HuH-7.5 (cell line): ENCODE results near the gene KLHL8.
"Not testable (repeated sequence)": the region's sequence is repeated elsewhere in the genome, so short reads cannot be mapped to it uniquely, and the experiment has no call there.

ENCODE experiments used
- DNase-seq: peaks from one replicate; pipeline ENCODE4 v3.0.0; 2011; ENCODE audit warnings: low spot score

The KLHL8 gene

DNA sequence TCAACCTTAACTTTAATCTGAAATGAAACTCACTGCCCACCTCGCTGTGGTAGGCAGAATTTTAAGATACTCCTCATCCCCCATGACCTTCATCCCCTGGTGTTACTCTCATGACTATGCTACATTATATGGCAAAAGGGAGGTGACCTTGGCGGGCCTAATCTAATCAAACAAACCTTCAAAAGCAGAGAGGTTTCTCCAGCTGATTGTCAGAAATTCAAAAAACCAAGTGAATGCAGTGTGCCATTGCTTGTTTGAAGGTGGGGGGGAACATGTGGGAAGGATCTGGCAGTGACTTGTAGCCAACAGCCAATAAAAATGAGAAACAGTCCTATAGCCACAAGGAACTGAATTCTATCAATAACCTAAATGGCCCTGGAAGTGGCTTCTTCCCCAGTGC lies 48.5 kb downstream of the KLHL8 start:
- DNase-seq: no peak

DNA sequence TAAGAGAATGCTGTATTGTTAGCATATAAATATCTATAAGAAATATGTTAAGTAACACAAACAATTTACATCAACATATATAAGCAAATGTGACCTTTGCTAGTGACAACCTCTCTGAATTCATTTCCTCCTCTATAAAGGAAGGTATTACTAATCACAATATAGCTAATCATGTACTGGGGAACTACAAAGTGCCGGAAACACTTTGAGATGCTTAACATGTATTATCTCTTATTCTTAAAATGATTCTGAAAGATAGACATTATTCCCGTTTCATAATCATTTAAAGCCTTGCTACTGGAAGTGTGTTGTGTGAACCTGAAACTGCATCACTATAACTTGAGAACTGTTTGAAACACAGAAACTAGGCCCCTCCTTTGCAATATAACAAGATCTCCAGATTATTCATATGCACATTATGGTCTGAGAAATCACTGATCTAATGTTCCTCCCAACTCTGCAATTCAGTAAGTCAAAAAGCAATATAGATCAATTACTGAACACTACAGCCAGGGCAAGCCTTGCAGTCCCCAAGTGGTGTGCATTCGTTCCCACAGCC lies 54.0 kb downstream of the KLHL8 start:
- DNase-seq: no peak

DNA sequence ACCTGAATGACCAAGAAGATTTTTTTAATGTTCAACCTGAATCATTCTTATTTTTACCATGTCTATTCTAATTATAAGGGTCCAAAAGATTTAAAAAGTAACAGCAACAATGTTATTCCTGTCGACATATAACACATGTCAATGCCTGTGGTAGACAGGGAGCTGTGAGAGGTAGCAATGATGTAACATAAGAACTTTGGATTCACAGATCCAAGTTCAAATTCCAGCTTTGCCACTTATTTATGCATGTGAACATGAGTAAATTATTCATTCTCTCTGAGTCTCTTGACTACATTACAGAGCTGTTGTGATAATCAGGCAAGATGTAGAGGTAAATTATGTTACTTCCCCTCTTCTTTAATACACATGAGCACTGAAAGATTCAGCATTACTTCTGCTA lies 54.5 kb downstream of the KLHL8 start:
- DNase-seq: no peak

DNA sequence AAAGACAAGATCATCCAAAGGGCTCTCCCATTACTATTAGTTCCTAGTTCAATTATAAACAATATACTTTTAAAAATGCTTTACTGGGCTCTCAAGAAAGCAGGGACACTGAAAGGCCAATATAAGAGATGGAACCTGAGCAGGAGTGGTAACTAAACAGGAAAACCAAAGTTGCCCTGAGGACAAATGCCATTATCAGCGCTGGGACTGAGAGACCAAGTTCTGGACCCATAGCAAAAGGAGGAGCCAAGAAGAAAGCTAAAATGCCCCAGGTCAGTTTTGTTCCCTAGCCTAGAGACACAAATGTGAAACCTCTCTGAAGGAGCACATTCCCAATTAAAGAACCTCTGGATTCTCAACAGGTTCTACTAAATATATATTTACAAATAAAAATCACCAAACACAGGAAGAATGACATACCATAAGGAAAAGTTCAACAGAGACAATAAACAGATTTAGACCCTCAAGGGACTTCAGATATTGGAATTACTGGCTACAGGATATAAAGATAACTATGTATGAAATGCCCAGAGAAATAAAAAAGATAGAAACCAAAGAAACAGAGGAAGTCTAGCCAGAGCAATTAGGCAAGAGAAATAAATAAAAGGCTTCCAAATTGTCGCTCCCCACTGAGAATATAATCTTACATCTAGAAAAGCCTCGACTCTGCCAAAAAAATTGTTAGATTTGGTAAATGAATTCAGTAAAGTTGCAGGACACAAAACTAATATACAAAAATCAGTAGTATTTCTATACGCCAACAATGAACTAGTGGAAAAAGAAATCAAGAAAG lies 67.1 kb downstream of the KLHL8 start:
- DNase-seq: no peak

DNA sequence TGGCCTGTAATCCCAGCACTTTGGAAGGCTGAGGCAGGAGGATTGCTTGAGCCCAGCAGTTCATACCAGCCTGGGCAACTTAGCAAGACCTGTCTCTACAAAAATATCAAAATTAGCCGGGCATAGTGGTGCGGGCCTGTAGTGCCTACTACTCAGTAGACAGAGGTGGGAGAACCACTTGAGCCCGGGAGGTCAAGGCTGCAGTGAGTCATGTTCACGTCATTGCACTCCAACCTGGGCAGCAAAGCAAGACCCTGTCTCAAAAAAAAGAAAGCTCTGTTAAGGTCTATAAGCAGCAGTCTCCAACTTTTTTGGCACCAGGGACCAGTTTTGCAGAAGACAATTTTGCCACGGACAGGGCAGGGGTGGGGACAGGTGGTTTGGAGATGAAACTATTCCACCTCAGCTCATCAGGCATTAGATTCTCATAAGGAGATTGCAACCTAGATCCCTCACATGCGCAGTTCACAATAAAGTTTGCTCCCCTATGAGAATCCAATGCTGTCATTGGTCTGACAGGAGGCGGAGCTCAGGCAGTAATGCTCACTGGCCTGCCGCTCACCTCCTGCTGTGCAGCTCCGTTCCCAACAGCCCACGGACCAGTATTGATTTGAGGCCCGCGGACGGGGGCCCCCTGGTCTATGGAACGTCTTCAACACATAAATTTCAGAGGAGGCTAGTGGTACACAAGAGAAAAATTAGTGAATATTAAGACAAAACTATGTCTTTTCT lies 67.9 kb downstream of the KLHL8 start:
- no peak for DNase-seq

DNA sequence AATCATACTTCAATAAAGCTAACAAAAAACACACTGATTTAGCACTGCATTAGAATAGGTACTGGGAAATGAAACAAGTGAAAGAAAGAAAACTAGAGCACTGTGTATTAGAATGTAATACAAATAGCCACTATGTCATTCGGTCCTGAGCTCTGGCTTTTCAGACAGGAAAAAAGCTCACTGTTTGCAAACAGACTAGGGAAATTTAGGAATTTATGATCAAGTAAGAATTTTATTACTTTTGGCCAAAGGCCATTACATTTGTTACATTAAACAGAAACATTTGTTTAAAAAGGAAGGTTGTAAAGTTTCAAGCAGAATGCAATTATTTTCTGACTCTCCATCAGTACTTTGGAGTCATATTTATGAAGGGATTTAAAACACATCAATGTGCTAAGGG lies 68.7 kb downstream of the KLHL8 start:
- no peak for DNase-seq

DNA sequence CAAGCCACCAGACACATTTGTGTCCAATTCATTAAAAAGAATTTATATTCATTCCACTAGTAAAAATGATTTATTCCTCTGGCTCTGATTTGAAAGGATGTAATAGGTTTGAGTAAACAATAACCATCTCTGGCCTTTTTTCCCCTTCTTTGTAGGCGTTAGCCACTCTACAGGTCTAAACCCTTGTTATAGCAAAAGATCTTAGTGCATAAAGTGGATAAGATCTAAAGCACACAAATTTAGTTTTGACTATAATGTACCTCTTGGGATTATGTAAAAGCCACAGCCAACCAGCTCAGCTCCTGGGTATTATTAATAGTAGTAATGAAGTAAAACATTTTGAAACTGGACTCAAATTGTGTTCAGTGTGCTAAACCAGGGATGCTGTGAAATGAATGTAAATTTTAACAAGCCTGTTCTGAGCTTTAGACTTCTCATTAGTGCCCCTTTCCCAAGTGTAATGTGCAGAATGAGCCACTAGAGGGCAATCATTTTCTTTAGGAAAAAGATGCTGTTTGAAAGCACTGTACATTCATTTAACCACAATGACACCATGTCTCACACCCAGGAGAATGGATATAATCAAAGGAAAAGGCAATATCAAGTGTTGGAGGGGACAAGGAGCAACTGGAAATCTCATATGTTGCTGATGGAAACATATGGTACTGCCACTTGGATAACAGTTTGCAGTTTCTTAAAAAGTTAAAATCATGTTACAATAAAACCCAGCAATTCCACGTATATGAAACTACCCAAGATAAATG lies 69.7 kb downstream of the KLHL8 start:
- no peak for DNase-seq

DNA sequence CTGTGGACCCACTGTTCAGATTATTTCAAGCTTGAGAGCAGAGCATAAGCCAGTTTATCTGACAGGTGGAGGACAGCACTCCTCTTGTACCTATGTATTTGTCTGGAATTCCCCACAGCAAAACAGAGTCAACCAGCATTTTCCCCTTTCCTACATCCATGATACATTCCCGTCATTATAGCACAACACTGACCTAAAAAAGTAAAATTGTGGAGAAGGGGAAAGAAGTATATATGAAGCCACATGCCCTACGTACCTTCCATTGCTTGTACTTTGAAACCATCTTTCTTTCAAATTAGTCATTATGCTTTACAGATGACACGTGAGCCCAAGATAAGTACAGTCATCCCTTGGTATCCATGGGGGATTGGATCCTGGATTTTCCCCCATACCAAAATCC lies 73.3 kb downstream of the KLHL8 start:
- DNase-seq: no peak

DNA sequence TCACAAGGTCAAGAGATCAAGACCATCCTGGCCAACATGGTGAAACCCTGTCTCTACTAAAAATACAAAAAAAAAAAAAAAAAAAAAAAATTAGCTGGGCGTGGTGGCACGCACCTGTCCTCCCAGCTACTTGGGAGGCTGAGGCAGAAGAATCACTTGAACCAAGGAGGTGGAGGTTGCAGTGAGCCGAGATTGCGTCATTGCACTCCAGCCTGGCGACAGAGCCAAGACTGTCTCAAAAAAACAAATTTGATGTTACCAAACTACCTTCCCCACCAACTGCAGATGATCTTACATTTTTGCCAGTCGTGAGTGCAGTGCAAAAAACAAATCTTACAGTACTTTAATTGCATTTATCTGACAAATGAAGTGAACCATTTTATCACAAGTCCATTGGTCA lies 74.5 kb downstream of the KLHL8 start:
- not testable (repeated sequence) for DNase-seq

DNA sequence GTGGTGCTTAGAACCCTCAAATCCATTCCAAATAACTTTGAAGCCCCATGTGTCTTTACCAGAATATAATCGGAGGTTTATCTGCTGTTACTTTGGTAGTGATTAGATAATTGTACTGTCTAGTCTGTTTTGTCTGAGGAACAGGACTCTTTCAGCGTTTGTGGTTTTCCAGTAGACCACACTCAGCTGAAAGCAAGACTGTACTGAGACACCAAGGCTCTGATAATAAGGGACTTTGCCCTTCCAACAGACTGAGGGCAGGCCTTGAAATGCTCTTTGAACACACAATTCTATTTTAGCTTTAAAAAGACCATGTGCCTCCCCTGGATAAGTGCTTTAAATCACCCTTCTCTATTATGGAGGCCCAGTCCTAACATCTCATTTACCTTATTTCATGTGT lies 76.1 kb downstream of the KLHL8 start:
- DNase-seq: no peak

DNA sequence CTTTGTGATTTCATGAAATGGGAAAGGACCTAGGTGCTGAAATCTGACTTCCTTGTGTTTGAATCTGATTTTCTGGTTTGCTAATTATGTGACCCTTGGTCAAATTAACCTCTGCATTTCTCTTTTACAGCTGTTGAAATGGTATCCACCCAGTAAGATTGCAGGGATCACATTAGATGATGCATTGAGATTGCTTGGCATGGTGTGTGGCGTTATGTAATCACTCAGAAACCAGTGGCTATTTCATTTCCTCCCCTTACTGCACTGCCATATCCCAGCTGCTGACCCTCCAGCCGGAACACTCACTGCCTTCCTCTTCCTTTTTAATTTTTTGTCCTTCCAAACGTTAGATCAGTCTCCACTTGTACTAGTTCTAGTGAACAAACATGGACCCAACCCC lies 79.0 kb downstream of the KLHL8 start:
- no peak for DNase-seq

DNA sequence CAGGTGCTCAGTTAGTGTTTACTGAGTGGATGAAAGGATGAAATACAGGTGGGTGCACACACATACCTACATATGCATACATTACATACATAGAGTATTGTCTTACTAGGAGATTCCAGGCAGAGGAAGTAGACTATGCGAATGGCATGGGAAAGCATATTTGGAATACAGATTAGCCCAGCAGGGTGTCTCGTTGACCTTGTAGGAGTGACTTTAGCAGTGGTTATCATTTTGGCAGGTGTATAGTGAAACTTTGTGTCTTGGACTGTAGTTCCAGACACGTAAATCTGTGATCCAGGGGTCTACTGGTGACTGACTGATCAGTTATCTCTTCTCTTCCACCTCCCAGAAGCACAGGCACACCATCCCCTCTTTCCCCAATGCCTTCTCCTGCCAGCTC lies 86.3 kb downstream of the KLHL8 start:
- no peak for DNase-seq

DNA sequence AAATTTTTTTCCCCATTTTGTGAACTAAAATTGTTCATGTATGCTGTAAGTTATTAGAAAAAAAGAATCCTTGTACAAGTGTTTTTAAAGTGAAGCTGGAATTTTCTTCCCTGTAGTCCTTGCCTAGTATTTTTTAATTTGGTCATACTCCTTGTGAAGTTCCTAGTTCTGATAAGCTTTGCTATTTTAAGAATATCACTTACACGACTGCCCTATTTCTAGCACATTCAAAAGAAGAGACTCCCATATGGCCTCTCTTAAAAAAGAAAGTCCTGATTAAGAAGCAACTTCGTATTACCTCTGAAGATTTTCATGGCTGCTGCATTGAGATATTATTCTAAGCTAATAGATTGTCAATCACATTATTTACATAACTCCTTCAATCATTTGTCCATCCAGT lies 87.2 kb downstream of the KLHL8 start:
- no peak for DNase-seq

DNA sequence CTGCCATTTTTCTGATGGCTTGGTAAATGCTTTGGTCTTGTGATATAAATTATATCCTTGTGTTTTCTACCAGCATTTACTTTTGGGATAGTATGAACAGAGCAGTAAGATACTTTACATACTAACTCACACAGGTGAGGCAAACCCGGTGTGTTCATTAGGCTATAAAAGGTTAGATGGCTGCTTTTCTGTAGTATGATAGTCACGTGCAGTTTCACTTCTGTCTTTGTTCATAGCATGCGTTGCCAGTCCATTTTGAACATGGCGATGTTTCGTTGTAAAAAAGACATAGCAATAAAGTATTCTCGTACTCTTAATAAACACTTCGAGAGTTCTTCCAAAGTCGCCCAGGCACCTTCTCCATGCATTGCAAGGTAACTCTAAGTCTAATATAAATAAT lies 88.4 kb downstream of the KLHL8 start:
- DNase-seq: no peak

DNA sequence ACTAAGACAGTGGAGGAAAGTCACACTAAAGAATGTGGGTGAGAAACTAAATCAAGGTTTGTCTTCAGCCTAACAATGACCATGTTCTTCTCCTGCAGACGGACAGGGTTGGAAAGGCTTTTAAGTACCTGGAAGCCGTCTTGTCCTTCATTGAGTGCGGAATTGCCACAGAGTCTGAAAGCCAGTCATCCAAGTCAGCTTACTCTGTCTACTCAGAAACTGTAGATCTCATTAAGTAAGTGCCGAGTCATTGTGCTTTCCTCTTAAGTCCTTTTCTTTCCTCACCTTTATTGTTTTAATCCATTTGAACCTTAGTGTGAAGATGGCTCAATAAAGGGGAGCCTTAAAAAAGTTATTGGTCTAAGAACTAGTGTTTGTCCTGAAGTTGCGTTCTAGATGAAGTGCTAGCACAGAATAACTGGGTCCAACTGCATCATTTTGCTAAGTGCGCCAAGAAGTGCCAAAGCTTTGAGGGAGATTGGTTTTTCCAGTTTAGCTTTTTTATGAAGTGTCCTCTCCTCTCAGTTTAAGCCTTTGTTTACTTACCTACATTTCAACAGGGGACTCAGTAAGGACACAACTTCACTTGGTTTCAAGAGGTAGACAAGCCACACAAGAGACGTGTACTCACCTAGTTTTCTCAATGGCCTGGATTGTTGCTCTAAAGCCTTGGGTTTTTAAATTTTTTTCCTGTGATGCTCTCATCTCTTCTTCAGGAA lies 89.3 kb downstream of the KLHL8 start:
- no peak for DNase-seq

DNA sequence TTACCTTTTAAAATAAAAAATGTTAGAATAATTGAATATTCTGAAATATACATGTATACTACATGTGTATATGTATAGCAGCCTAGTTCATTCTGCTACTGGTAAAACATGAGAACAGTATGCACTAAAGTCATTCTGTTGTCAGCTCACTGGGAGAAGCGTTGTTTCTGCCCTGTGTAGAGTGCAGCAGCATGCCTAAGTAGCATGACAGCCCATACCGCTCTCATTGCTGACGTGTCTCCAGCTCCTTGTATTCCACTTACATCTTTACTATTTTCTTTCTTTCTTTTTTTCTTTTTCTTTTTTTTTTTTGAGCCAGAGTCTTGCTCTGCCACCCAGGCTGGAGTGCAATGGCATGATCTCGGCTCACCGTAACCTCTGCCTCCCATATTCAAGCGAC lies 90.7 kb downstream of the KLHL8 start:
- DNase-seq: no peak

DNA sequence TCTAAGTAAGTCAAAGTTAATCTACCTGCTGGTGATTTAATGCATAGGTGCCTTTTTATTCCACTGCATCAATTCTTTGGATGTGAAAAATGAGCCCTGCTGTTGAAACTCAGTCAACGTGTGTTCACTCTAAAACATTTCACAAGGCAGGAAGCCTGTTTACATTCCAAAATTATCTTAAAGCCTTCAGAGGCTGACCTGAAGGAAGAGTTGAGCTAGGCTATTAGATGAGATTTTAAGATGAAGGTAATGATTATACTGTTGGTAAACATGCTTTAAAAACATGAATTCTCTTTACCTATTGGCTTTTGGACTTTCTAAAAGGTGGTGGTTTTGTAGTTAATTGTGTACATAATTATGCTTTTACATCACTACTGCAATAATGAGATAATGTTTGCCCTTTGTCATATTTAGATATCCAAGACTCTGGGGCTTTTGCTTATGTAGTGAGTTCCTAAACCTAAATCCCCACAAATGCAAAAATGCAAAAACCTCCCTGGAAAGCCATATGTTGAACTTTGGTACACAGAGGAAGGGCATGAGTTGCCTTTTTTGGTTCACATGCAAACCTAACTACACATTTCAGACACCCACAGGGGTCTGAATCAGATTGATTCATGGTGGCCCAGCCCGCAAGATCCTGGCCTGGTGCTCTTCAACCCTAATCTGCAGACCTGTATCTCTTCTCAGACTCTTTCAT lies 92.3 kb downstream of the KLHL8 start:
- no peak for DNase-seq

DNA sequence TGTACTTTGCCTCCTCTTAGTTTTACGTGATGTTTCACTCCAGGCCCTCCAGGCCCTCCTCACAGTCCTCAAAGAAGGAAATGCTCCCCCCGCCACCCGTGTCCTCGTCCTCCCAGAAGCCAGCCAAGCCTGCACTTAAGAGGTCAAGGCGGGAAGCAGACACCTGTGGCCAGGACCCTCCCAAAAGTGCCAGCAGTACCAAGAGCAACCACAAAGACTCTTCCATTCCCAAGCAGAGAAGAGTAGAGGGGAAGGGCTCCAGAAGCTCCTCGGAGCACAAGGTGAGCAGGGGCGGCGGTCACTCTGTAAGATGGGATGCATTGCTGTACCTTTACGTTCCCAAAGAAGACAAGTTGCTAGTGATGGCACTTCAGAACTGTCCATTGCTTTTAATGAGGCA lies 94.4 kb downstream of the KLHL8 start:
- no peak for DNase-seq

DNA sequence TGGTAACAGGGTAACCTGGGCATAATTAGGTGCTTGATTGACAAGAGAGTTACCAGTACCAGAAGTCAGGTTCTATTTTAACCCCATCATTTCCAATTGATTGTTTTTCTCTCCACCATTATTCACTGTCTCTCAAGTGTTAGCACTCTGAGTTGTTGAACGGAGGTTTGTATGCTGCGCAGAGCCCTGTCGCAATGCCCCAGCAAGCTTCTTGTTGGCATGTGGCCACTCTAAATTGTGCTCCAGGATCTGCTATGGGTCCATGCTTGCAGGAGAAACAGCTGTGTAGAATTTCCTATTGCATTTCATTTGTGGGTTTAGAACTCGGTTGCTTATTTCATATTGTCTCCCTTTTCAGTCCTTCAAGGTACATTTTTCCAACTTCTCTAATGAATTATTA lies 98.2 kb downstream of the KLHL8 start:
- DNase-seq: no peak

DNA sequence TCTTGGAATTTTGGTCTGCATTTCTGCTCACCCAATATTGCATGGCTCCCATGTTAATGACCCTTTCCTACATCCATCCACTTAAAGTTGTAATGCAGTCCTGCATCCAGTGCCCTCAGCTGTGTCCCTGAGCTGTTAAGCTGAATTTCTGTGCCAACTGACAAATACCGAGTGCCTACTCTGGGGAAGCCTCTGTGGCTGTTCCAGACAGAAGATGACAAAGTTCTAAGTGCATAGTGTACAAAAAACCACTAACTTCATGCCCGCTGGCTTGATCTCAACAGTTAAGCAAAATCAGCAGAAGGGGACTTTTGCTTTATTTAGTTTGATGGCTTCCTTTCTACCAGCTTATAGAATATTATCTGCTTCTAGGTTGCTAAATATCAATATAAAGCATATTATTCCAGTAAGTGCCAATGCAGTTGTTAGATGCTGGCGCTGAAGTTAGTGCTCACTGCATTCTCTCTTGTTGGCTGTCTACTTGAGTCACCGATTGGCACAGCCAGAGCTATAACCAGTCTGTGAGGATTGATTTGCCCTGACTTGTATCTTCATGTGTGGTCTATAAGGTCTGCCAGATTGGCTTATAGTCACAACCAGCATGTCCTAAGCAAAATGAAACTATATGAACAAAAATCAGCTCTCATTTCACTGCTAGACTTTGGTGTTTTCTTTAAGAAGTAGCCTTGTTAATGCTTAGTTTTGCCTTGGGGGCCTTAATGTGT lies 98.9 kb downstream of the KLHL8 start:
- DNase-seq: no peak
